Measurements from ENCODE around the gene SHD. TPM values are rescaled to one million over a fixed set of nuclear protein-coding genes. Genes with fewer than 3 reads are reported as not detected.
"Not testable (repeated sequence)": the region's sequence is repeated elsewhere in the genome, so short reads cannot be mapped to it uniquely, and the experiment has no call there.

SHD gene
- total RNA-seq, 3 donors from 2014 or later = not detected

DNA sequence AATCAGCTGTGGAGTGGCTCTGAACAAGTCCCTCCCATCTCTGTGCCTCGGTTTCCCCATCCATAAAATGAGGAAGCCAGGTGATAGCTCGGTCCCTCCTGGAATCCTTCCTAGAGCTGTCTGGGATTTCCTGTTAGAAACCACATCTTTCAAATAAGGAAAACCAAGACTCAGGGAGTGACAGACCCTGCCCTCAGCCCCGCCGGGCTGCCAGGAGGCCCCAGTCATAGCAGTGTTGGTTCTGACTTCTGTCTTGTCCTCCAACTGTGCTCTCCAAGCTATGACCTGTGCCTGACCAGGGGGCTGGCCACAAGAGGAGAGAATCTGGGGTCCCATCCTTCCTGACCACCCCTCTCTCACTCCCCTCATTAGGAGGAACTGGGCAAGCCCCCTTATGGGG, 1.1 kb upstream of the SHD start:
- H3K27ac ChIP-seq = no peak overlapping the region
- H3K4me3 ChIP-seq = no peak overlapping the region
- intact Hi-C loops (cut with DNase I; ENCODE audit: low total_unique reads) = no loop called here
- no peaks in the 10 kb centered on the region for H3K9me3 ChIP-seq
- TF ChIP-seq, protein P1, sequence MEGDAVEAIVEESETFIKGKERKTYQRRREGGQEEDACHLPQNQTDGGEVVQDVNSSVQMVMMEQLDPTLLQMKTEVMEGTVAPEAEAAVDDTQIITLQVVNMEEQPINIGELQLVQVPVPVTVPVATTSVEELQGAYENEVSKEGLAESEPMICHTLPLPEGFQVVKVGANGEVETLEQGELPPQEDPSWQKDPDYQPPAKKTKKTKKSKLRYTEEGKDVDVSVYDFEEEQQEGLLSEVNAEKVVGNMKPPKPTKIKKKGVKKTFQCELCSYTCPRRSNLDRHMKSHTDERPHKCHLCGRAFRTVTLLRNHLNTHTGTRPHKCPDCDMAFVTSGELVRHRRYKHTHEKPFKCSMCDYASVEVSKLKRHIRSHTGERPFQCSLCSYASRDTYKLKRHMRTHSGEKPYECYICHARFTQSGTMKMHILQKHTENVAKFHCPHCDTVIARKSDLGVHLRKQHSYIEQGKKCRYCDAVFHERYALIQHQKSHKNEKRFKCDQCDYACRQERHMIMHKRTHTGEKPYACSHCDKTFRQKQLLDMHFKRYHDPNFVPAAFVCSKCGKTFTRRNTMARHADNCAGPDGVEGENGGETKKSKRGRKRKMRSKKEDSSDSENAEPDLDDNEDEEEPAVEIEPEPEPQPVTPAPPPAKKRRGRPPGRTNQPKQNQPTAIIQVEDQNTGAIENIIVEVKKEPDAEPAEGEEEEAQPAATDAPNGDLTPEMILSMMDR (IDR thresholded peaks at IDR 0.05) = no peak
- no peak for TF ChIP-seq POLR2AphosphoS5 (IDR thresholded peaks at IDR 0.05)
- no peak for TF ChIP-seq POLR2A (IDR thresholded peaks at IDR 0.05)
- no peaks in the 10 kb centered on the region for H3K36me3 ChIP-seq
- H3K27me3 ChIP-seq = peaks cover 12 to 52% of the 10 kb centered on the region in 2 donors
- no peak for DNase-seq (ENCODE audit: low spot score in 2 of 2)
- peaks cover 4 to 12% of the 10 kb centered on the region in 2 donors for H3K4me1 ChIP-seq

DNA sequence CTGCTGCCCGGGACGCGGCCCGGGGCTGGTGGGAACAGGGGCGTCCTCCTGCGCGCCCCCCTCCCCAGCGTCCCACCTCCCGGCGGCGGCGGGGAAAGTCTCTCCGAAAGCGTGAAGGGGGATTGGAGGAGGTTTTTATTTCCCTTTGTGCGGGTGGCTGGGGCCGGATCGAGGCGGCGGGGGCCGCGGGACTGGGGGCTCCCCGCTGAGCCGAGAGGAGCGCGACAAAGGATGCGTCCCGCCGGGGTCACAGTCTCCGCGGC, 132 bp downstream of the SHD start:
- no peaks in the 10 kb centered on the region for H3K36me3 ChIP-seq
- no peak overlapping the region for H3K27ac ChIP-seq
- H3K4me1 ChIP-seq = peaks cover 4 to 12% of the 10 kb centered on the region in 2 donors
- TF ChIP-seq, protein P1 (IDR thresholded peaks at IDR 0.05) = no peak
- TF ChIP-seq POLR2A (IDR thresholded peaks at IDR 0.05) (no peak), POLR2AphosphoS5 (IDR thresholded peaks at IDR 0.05) (no peak)
- DNase-seq (ENCODE audit: low spot score in 2 of 2) = no peak
- peak overlapping the region in 2 of 3 donors; percentile 26 to 57 for H3K4me3 ChIP-seq
- no peaks in the 10 kb centered on the region for H3K9me3 ChIP-seq
- H3K27me3 ChIP-seq = peaks cover 12 to 57% of the 10 kb centered on the region in 2 donors
- intact Hi-C loops (cut with DNase I; ENCODE audit: low total_unique reads) = no loop called here

DNA sequence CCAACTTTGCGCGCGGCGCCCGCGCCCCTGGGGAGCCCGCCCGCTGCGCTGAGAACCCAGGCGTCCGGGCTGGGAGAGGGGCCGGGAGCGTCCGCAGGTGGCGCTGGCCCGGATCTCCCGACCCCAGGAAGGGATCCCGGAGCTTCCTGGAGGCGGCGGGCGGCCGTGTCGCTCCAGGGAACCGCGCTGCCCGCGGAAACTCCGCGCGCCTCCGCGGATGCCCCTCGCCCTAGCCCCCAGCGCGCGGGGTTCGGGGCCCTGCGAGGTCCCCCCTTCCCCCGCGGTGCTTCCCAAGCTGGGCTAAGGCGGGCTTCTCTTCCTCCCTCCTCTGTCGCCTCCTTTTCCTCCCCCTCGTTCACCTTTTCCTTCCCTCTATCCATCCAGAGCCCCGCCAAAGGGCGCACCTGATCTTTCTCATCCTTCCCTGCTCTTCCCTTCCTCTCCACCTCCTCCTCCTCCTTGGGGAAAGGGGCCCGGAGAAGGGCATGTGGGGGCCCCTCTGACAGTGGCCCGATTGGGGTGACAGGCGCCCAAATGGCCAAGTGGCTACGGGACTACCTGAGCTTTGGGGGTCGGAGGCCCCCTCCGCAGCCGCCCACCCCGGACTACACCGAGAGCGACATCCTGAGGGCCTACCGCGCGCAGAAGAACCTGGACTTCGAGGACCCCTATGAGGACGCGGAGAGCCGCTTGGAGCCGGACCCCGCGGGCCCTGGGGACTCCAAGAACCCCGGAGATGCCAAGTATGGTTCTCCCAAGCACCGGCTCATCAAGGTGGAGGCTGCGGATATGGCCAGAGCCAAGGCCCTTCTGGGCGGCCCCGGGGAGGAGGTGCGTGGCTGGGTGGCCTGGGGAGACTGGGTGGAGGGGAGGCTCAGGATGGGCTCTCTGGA, 710 bp downstream of the SHD start:
- H3K27me3 ChIP-seq = peaks cover 12 to 62% of the 10 kb centered on the region in 2 donors

DNA sequence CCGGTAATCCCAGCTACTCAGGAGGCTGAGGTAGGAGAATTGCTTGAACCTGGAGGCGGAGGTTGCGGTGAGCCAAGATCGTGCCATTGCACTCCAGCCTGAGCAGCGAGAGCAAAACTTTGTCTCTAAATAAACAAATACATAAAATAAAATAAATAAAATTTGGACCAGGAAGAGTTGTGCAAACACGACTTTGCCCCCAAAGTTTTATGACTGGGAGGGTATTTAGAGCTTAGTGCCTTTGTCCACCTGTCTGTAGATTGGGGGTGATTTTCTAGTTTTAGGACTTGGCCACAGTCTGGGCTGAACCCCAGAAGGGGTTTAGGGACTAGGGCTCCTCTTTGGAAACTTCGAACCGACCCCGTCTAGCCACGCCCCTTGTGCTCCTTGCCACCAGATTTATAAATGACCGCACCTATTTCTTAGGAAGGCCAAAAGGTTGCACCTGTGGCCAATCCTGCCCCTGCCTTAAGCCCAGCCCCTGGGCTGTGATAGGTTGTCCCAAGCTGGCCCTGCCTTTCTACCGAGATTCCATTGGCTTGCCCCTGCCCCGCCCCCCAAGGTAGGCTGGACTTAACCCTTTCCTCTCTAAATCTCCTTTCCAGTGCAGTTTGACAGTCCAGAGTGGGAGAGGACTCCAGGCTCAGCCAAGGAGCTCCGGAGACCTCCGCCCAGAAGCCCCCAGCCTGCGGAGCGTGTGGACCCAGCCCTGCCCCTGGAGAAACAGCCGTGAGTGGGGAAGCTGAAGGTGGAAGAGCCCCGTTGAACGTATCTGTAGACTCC, 5.3 kb downstream of the SHD start:
- H3K27me3 ChIP-seq = peaks cover 6 to 50% of the 10 kb centered on the region in 2 donors
- TF ChIP-seq POLR2A (IDR thresholded peaks at IDR 0.05) (no peak), POLR2AphosphoS5 (IDR thresholded peaks at IDR 0.05) (no peak)
- TF ChIP-seq, protein P1 (IDR thresholded peaks at IDR 0.05) = no peak
- H3K4me1 ChIP-seq = peaks cover under 1 to 6% of the 10 kb centered on the region in 2 donors
- no peak for DNase-seq (ENCODE audit: low spot score in 2 of 2)
- H3K9me3 ChIP-seq = no peaks in the 10 kb centered on the region
- H3K36me3 ChIP-seq = no peaks in the 10 kb centered on the region
- intact Hi-C loops (cut with DNase I; ENCODE audit: low total_unique reads) = no loop called here
- no peak overlapping the region for H3K27ac ChIP-seq
- H3K4me3 ChIP-seq = no peak overlapping the region

More for the DNA sequence above, 710 bp downstream of the SHD start:
- Histone ChIP-seq H3K9me3 (no peaks in the 10 kb centered on the region), H3K27ac (no peak overlapping the region), H3K36me3 (no peaks in the 10 kb centered on the region), H3K4me1 (peaks cover 4 to 12% of the 10 kb centered on the region in 2 donors), H3K4me3 (peak overlapping the region in 2 of 3 donors; percentile 26 to 57)
- TF ChIP-seq, protein P1 (IDR thresholded peaks at IDR 0.05) = no peak
- no peak for TF ChIP-seq POLR2AphosphoS5 (IDR thresholded peaks at IDR 0.05)
- TF ChIP-seq POLR2A (IDR thresholded peaks at IDR 0.05) = no peak
- intact Hi-C loops (cut with DNase I; ENCODE audit: low total_unique reads) = no loop called here
- DNase-seq (ENCODE audit: low spot score in 2 of 2) = no peak

DNA sequence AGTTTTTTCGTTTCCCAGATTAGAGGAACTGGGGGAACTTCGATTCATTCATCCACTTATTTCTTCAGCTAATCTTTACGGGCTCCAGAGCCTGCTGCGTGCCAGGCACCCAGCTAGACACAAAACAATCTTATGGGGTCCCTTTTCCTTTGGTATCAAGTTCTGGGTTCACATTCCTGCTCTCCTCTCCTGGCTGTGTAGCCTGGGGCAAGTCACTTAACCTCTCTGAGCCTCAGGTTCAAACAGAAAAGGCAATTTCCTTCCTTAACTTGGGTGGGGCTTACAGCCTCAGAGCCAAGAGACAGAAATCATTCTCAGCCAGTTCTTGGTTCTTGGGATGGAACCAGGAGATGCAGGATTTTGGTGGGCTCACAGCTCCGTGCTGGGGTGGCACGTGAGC, 5.9 kb downstream of the SHD start:
- intact Hi-C loops (cut with DNase I; ENCODE audit: low total_unique reads) = no loop called here

DNA sequence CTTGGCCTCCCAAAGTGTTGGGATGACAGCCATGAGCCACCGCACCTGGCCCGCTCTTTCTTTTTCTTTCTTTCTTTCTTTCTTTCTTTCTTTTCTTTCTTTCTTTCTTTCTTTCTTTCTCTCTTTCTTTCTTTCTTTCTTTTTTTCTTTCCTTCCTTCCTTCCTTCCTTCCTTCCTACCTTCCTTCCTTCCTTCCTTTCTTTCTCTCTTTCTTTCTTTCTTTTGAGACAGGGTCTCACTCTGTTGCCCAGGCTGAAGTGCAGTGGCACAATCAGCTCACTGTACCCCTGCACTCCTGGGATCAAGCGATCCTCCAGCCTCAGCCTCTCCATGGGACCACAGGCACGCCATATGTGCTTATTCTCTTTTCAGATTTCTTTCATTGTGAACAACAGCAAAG, 7.1 kb downstream of the SHD start:
- H3K4me1 ChIP-seq; intact Hi-C loops (cut with DNase I; ENCODE audit: low total_unique reads); H3K36me3 ChIP-seq; DNase-seq (ENCODE audit: low spot score in 2 of 2); H3K9me3 ChIP-seq; H3K4me3 ChIP-seq; H3K27ac ChIP-seq: not testable (repeated sequence)
- peaks cover 0 to 33% of the 10 kb centered on the region in 2 donors for H3K27me3 ChIP-seq

More for the DNA sequence above, 5.9 kb downstream of the SHD start:
- no peak for DNase-seq (ENCODE audit: low spot score in 2 of 2)
- Histone ChIP-seq H3K9me3 (no peaks in the 10 kb centered on the region), H3K4me1 (no peaks in the 10 kb centered on the region), H3K27ac (no peak overlapping the region), H3K27me3 (peaks cover 3 to 44% of the 10 kb centered on the region in 2 donors), H3K4me3 (no peak overlapping the region), H3K36me3 (no peaks in the 10 kb centered on the region)
- TF ChIP-seq, protein P1 (IDR thresholded peaks at IDR 0.05) = no peak
- TF ChIP-seq POLR2A (IDR thresholded peaks at IDR 0.05) (no peak), POLR2AphosphoS5 (IDR thresholded peaks at IDR 0.05) (no peak)
